GM18870 (cell line): ENCODE results near the gene CUBN.

Experiments
- ATAC-seq: cut with Tn5 transposase; IDR thresholded peaks from one replicate; pipeline ENCODE4 v1.9.1; 2021; ENCODE audit warnings: moderate library complexity; ENCODE audit not compliant: unreplicated experiment

The CUBN gene

DNA sequence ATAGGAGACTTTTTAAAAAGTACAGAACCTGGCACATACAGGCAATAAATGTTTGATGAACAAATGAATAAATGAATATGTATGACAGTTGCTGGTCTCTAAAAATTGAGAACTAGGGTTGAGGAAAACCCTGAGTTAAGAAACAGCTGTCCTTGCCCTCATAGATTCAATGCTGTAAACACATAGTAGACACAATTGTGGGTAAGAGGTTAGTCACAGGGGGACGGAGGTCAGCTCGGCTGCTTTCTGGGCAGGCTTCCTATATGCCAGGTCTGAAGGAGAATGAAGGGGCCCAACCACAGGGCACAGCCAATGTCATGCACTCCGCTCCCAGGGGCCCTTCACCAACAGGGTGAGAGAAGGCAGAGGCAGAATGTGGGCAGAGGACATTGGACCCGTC lies 169.1 kb downstream of the CUBN start:
- no peak for ATAC-seq

- no peak for ATAC-seq
These were observed 172.6 kb downstream of the CUBN start for GRCh38 chr10:16957038-16957437.

DNA sequence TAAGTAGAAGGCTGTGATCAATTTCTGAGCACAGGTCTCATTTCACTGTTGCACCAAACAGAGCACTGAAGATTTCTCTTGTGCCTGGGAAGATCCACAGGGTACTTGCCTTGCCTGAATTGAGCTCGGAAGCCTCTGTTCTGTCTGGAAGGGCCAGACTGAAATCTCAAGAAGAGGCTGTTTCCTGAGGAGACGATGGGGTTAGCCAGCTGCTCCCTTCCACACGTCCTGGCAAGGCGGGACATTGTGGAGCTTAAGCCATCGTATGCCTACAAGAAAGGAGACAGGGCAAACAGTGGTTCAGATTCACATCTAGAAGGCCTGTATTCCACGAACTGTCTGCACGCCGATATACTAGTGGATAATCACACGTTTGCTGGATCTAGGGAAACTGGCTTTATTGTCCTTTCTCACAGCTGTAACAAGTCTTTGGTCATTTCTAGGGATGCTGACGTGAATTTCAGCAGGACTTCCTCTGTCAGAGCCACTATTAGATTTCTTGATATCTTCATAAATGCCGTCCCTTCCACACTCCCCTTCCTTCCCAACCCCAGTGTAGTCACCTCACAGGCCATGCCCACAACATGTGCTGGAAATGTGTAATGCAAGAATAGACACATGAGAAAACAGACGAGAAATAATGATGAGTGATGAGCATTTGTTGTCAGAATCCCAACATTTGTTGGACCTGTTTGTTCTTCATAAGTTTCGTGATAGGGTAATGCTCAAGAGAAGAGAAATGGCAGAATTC lies 175.2 kb downstream of the CUBN start:
- ATAC-seq, result no peak

DNA sequence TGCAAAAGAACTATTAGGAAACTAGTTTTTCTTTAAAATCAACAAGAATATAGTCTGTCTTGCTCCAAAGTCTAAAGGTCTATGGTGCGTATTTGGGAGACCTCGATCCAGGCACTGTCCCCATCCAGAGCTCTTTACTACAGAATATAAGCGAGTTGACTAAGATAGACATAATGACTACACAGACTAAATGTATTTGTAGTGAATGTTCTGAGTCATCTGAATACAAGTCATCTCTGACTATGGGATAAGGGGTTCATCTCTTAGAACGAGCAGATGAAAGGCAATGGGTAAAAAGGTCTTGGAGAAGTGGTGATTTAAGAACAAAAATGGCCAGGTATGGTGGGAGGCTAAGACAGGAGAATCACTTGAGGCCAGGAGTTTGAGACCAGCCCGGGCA lies 176.3 kb downstream of the CUBN start:
- ATAC-seq, result no peak

DNA sequence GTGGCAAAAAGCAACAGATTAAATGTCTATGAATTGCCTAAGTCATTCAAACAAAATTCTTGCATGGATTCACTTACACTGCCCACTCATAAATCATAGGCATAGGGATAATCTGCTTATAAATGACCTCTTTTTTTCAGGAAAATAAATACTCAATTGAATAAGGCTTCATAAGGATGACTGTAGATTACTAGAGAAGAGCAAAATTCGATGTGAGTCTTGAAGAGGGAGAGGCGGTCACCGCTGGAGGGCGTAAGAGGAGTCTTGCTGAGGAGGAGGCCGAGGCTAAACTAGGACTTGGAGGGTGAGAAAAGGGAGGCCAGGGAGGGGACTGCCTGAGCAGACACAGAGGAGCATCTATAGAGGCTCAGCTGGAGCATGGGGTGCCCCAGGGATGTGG lies 177.0 kb downstream of the CUBN start:
- ATAC-seq, result no peak

GRCh38 chr10:16952080-16952479 lies 177.5 kb downstream of the CUBN start:
- ATAC-seq, result no peak

GRCh38 chr10:16950656-16951601 lies 178.7 kb downstream of the CUBN start:
- no peak for ATAC-seq

DNA sequence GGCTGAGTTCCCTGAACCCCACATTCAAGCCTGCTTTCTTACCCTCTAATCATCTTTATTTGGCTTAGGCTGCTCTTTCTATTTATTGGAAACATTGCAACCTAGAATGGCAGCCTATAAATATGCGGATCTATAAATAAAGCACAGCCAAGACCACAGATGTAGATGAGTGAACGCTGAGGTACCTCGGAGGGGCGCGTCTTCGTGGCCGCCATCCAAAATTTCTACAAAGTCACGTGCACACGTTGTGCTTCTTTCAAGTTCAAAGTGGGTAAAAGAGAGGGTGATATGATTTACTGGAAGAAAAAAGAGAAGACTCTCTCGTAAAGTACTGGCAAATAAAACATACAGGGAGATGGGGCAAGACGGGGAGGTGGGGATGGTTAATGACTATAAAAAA lies 179.8 kb downstream of the CUBN start:
- ATAC-seq, result no peak

DNA sequence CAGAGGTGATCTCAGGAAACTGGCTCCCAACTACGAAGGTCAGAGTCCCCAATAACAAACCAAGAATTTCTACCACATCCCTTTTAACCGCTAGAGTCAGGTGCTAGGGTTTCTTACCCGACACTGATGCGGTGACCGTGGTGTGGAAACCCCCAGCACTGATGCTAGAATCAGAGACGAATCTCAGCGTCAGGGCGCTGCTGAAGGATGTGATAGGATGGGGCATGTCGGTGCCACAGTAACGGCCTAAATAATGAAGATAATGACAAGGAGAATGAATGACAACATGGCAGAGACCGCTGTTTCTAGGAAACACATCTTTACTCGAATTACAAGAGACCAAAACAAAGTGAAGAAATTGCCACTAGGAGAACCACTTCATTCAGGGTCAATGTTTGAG lies 181.2 kb downstream of the CUBN start:
- ATAC-seq, result no peak

- ATAC-seq, result no peak
These were observed 182.5 kb downstream of the CUBN start for GRCh38 chr10:16947069-16947468.

- ATAC-seq, result no peak
These were observed 184.0 kb downstream of the CUBN start for GRCh38 chr10:16945593-16945992.

DNA sequence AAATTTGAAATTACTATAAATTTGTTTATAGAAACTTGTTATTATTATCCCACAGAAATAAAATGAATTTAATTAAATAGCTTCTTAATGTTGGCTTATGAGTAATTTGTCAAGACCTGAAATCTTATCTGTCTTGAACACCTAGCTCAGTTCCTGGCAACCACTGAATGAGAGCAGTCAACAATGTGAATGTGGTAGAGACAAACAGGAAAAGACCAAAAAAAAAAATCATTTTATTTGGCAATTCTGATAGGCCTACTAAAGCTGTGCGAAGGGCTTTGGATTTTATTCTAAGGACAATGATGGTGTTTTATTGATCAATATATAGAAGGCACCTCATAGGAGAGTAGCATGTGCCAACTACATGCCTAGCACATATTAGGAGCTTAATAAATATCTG lies 184.6 kb downstream of the CUBN start:
- no peak for ATAC-seq

DNA sequence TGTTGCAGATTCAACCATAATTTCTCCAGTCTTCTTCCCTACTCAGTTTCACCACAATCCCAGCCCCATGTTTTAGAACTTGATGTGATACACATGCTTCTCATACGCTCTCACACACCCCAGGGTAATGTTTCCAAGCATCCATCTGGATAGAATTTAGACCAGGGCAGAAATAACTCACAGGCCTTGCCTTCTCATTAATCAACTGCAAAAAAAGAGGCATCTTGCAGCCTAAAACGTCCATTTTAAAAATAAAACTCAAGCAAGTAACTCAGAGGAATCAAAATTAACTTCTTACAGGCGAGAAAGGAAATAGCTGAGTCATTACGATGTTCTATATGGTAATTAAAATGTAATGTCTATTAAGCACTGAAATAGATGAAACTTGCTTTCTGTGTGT lies 185.2 kb downstream of the CUBN start:
- ATAC-seq, result no peak

DNA sequence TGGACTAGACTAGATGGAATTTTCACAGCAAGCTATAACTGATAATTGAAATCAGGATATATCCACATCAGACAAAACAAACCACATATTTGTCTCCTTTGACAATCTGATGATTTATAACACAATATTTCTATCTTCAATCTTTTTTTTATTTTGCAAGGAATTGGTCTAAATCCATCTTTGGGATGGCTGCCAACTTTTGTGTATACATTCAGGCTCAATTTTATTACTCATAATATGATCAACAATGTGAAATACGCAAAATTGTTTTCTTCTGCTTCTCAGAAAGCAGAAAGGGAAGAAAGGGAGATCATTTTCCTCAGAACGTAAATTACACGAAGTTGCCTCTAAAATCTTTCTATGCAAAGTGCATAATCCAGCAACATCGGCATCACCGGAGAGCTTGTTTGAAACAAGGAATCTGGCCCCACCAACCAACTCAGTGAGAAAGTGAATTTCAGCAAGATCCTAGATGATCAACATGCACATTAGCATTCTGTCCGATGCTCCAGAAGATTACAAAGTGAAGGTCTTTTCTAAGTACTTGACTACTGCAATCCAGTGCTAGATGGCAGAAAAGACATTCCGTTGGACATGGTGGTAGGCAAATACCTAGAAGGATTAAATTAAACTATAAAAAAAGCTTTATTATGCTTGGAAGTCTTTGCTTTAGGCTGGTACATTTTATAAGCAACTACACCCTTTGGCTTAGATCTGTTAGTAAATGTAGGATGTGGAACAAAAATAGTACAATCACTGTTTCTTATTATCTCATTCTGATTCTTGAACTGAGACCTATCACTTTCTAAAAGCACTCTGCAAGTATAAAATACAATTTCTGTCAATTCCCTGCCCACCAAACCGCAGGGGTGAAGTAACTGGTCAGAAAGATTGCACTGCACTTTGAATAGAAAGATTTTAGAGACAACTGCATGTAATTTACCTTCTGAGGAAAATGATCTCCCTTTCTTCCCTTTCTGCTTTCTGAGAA lies 186.0 kb downstream of the CUBN start:
- no peak for ATAC-seq

DNA sequence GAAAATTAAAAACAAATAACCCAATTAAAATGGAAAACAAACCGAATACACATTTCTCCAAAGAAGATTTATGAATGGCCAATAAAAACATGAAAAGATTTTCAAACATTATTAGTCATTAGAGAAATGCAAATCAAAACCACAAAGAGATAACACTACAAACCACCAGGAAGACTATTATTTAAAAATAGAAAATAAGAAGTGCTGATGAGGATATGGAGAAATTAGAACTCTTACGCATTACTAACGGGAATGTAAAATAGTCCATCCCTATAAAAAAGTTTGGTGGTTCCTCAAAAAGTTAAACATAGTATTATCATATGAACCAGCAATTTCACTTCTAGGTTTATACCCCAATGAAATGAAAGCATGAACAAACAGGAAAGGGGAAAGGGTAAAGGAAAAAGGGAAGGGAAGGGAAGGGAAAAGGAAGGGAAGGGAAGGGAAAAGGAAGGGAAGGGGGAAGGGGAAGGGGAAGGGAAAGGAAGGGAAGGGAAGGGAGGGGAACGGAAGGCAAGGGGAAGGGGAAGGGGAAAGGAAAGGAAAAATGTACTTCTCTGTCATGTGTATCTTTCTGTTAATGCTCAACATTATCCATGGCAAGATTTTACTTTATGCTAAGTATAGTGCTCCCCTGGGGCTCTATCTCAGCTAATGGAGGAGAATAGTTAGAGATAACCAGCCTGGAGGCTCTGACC lies 187.1 kb downstream of the CUBN start:
- ATAC-seq, result no peak

DNA sequence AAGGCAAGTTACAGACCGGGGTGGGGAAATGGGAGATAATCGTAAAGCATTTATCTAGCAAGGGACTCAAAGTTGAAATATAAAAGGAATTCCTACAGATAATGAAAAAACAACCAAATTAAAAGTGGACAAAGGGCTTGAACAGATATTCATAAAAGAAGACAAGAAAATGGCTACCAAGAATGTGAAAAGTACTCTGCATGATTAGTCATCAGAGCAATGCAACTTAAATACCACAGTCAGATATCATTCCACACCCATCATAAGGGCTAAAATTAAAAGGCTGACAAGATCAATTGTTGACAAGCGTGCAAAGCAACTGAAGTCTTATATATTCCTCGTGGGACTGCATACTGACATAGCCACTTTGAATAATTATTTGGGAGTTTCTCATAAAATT lies 187.7 kb downstream of the CUBN start:
- no peak for ATAC-seq

DNA sequence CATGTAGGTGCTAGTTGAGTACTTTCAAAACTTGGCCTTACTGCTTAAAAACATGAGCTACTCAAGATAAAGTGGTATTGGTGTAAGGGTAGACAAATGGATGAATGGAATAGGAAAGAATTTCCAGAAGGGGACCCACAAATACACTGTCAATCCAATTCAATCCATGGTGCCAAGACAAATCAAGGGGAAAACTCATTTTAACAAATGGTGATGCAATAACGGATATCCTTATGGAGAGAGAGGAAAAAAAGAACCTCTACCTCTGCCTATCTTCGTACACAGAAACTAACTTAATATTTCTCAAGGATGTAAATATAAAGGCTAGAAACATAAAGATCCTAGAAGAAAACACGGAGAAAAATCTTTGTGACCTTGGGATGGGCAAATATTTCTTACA lies 188.5 kb downstream of the CUBN start:
- ATAC-seq, result no peak

DNA sequence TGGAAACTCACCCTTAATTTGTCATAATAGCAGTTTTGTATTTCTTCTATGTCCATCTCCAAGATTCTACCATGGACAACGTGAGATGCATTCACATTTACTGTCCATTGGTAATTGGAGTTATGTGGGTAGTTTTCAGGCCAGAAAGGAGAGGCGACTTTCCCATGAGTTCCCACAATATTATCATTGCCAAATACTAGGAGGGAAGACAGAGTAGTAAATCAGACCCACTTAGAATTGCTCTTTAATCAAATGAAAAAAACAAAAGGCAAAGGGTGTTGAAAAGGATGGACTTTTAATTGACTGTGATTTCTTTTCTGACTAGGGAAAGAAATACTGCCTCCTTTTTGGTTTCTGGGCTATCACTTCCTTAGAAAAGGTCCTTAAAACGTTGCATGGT lies 190.7 kb downstream of the CUBN start:
- no peak for ATAC-seq

DNA sequence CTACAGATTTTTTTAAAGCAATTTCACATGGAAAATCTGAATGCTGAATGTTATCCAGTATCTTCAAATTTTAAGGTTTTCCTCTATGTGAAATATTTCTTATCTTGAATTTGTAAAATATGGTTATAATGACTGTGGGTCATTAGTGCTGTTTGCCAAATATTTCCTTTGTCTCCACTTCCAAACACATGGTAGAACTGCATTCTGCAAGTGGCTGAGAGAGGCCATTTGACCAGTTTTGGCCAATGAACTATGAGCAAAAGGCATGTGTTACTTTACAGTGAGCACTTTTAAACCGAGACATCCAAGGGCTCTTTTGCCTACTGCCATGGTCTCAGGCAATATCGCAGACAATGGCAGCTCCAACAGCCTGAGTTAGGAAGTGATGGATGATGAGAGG lies 195.2 kb downstream of the CUBN start:
- ATAC-seq, result no peak

DNA sequence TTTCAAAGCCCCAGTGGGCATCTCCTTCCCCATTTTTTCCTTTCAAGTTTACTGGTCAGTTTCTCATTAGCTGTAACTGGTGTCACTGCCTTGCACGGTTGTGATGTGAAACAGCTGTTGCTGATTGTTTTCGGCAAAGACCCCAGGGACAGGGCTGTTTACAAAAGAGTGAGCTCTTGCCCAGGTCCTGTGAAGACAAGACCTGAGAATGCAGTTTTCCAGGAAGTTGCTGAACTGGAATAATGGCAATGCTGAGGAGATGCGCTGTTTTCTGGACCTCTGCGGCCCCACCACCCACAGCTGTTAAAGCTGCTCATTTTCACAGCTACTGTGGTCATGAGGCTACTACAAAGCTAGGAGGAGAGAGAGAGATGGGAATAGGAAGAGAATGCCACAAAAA lies 195.8 kb downstream of the CUBN start:
- no peak for ATAC-seq
